ENCODE data around the gene TPCN1.

DNA sequence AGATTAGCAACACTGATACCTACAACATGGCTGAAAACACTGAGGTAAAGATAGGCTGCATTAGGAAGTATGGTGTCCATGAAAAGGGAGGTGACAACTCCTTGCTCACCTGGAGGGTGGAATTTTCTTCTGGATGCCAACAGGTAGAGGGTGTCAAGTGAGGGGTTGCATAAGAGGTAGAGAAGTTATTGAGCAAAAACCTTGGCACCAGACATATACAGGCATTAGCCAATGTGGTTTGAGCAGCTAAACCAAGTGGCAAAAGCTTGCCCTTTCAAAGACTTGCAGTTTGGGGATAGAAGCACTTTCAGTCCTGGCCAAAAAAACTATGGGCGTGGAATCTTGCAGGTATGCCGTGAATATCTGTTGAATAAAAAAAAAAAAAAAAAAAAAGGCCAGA, 31.9 kb upstream of the TPCN1 start:
- TF ChIP-seq TEAD4 (IDR thresholded peaks at IDR 0.05; ENCODE audit: low read depth, low read length): no peak
- no peak for TF ChIP-seq YY1 (IDR thresholded peaks at IDR 0.05; ENCODE audit: low read depth, low read length)
- no peak for TF ChIP-seq POLR2AphosphoS5 (IDR thresholded peaks at IDR 0.05; ENCODE audit: low read depth, low read length)
- TF ChIP-seq POLR2A (IDR thresholded peaks at IDR 0.05; ENCODE audit: control extremely low read depth in 1 of 2, low read depth in 2 of 2, low read length in 2 of 2): no peak
- no peak for TF ChIP-seq EZH2 (IDR thresholded peaks at IDR 0.05; ENCODE audit: low read depth, low read length, severe bottlenecking)

Data from H1 (cell line).